PFSK-1 (cell line): ENCODE data around the gene RBM8A.

Source experiments
- FOXP2 ChIP-seq: optimal IDR thresholded peaks from 2 replicates; pipeline ENCODE3; 2011; ENCODE audit warnings: borderline replicate concordance, control low read depth, inconsistent platforms; ENCODE audit not compliant: insufficient read depth; ENCODE audit errors: extremely low read length, extremely low read depth
- POLR2AphosphoS5 ChIP-seq: IDR thresholded peaks from 2 replicates; pipeline ENCODE4 v1.6.1; 2012; ENCODE audit warnings: low read depth, mild to moderate bottlenecking, control low read depth, low read length, moderate library complexity
- TAF1 ChIP-seq: IDR thresholded peaks from 2 replicates; pipeline ENCODE4 v1.6.1; 2012; ENCODE audit warnings: low read length, control low read depth, borderline replicate concordance; ENCODE audit not compliant: insufficient read depth
- TF ChIP-seq, protein P1 (sequence below), 2 experiments: IDR thresholded peaks; 2 replicates each; pipeline versions ENCODE4 v1.6.1 to v1.8.0; 2011 to 2012; ENCODE audit warnings: low read depth in 2 of 2, low read length in 2 of 2, control low read depth in 1 of 2, inconsistent platforms in 1 of 2, mild to moderate bottlenecking in 1 of 2, moderate library complexity in 1 of 2; ENCODE audit not compliant: insufficient read depth in 1 of 2

- TF ChIP-seq POLR2AphosphoS5 (no peak), TAF1 (no peak), FOXP2 (no peak)
- TF ChIP-seq, protein P1, sequence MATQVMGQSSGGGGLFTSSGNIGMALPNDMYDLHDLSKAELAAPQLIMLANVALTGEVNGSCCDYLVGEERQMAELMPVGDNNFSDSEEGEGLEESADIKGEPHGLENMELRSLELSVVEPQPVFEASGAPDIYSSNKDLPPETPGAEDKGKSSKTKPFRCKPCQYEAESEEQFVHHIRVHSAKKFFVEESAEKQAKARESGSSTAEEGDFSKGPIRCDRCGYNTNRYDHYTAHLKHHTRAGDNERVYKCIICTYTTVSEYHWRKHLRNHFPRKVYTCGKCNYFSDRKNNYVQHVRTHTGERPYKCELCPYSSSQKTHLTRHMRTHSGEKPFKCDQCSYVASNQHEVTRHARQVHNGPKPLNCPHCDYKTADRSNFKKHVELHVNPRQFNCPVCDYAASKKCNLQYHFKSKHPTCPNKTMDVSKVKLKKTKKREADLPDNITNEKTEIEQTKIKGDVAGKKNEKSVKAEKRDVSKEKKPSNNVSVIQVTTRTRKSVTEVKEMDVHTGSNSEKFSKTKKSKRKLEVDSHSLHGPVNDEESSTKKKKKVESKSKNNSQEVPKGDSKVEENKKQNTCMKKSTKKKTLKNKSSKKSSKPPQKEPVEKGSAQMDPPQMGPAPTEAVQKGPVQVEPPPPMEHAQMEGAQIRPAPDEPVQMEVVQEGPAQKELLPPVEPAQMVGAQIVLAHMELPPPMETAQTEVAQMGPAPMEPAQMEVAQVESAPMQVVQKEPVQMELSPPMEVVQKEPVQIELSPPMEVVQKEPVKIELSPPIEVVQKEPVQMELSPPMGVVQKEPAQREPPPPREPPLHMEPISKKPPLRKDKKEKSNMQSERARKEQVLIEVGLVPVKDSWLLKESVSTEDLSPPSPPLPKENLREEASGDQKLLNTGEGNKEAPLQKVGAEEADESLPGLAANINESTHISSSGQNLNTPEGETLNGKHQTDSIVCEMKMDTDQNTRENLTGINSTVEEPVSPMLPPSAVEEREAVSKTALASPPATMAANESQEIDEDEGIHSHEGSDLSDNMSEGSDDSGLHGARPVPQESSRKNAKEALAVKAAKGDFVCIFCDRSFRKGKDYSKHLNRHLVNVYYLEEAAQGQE (IDR thresholded peaks at IDR 0.05; ENCODE audit: insufficient read depth in 1 of 2, low read depth in 2 of 2, low read length in 2 of 2) = no peak
Measured at GRCh38 chr1:145901312-145902021, 25.8 kb downstream of the RBM8A start.
